Stimulated activated CD8-positive, alpha-beta memory T cell treated with anti-CD3 and anti-CD28 coated beads, Interleukin-12 subunit alpha, Interleukin-12 subunit beta, amount 100 ng/mL, for 1 hour (primary cell): ENCODE results near the gene UPP2.

Experiments
- DNase-seq: peaks from one replicate; pipeline ENCODE4 v3.0.0-alpha.2; 2020; ENCODE audit warnings: low read depth

Gene UPP2

DNA sequence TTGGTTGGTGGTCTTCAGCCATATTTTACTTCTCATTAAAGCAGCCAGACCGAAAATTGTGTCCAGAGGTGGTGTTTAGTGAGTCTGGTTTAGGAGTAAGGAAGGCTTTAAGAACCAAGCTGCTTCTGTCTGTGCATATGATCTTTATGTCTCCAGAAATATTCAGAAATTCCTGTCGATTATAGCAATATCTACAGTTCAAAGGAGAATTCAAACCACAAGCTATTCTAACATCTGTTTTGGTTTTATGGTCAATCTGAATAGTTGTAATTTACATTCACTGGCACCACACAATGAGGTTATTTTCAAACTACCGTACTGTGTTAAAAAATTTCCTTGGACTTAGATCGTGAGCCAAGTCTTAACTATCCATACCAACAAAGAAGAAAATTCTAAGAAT lies 11.3 kb downstream of the UPP2 start:
- no peak for DNase-seq

DNA sequence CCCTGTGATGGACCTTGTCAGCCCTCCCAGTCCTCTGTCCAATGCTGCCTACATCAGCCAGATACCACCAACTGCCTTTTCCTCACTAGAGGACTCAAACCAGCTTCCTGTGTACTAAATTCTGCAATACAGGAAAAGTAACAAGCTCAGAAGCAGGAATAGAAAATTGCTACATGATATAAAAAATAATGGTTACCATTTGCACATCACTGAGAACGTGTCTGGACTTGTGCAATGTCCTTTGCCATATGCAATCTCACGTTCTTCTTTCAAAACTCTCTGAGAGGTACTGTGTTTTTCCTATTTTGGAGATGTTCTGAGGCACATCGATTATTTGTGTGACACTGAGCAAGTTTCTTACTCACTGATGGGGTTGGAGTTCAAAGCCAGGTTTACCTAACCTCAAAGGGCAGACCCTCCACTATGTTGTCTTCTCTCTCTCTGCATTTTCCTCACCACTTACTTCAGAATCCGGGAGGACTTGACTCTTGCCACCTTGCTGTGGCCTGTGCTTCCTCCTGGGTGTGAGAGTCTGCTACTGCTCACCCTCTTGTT lies 12.1 kb downstream of the UPP2 start:
- DNase-seq: no peak

DNA sequence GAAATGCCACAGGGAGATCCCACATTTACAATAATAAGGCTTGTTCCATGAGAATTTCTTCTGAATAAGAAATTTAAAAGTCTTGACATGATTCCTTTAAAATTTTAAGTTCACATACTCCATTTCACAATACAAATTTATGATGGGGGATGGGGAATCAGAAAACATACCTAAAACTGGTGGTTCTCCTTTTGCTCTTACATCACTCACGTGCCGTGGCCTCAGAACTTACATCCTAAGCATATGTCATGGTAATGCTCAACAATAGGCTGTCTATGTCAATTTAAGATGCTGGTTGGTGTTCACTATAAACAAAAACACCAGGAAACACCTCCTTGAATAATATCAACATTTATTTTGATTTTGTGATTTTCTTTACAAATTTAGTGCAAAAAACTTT lies 12.8 kb downstream of the UPP2 start:
- DNase-seq: no peak

DNA sequence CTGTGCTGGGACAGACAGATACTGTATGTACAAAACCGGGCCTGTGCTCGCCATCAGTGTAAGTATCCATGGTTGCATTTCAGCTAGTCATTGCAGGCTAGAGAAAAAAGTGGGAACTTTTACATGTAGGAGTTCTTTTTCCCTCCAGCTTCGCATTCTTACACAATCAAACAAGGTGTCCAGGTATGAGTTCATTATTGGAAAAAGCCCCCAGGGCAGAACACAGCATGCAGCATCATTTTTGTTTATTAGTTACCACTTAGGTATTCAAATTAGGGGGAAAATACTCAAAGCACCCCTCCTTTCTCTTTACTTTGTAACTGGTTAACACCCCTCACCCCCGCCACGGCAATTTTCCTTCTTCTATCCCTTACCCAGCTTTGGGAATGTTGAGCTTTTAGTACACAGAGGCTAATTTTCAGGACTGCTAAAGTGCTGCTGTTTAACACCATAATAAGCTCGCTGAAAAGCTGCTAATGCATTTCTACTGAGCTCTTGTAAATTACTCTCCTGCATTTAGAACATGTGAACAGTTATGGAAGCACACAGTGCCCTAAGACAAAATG lies 13.6 kb downstream of the UPP2 start:
- DNase-seq: no peak

DNA sequence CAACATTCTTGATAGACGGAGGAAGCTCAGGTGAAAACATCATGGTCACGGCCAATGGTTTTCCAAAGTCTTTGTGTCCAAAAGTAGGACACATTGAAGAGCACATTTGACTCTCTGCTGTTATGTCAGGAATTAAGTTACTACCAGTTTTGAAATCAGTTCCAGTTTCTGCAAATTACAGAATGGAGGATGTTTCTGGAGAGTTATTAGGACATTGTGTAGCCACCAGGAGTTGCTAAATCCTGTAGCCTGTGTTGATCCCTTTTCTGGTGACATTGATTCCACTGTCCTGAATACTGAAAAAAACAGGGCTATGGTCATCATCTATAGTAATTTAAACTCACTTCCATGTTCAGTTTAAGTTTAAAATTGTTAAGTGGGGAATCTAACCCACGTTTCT lies 15.3 kb downstream of the UPP2 start:
- no peak for DNase-seq

DNA sequence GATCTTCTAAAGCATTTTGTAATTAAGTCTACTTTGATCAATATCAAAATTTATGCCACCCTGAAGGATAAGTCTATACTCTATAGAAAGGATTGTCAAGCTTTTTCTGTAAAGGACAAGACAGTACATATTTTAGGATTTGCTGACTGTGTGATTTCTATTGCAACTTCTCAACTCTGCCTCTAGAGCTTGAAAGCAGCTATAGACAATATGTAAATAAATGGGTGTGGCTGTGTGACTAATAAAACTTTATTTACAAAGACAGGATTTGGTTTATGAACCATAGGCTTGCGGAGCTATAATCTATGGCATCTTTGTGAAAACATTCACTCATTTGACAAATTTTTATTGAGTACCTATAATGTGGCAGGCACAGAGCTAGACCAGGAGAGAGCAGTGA lies 18.4 kb downstream of the UPP2 start:
- no peak for DNase-seq

DNA sequence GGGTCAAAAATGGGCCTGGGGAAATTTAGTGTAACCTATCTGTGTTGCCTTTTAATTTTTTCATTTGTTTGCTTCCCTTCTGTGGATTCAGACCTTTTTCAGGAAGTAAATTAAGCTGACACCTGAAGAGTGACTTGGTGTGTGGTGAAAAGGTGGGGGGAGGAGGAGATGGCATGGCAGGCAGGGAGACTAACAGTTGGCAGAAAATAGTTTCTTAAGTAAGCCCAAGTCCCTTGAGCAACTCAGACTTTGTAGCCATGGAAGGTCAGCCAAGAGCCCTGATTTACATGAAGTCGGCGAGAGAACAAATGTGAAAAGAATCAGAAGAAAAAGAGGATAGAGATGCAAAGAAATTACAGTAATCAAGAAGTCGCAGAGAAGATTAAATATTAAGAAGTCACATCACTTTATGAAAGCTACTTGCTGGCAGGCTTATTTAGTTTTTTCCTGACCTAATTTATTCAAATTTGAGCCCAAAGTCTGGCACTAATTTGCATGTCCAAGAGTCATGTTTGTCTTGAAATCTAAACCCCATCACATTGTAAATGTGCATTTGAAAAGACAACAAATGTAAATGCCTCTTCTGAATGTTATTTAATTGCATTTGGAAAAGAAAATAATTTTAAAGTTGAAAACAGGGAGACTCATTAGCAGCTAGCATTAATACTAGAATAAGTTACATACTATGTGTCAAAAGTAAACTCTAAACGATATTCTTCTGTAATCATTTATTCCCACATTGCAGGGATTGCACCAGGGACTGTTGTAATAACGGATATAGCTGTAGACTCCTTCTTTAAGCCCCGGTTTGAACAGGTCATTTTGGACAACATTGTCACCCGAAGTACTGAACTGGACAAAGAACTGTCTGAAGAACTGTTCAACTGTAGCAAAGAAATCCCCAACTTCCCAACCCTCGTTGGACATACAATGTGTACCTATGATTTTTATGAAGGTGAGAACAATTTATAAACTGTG lies 19.3 kb downstream of the UPP2 start:
- DNase-seq: no peak

DNA sequence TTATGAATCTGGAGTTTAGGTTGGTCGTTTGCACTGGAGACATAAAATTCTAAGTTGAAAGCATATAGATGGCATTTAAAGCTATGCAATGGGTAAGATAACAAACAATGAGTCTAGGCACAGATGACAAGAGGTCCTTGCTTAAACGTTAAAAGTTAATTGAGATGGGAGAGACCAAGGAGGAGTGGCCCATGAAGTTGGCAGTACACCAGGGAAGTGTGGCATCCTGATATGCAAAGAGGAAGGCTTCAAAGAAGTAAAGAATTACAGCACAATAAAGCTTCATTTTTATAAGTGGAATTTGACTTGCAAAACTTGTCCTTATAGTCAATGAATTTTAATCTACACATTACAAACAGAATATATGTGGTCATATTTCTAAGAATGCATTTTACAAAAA lies 23.2 kb downstream of the UPP2 start:
- DNase-seq: no peak

DNA sequence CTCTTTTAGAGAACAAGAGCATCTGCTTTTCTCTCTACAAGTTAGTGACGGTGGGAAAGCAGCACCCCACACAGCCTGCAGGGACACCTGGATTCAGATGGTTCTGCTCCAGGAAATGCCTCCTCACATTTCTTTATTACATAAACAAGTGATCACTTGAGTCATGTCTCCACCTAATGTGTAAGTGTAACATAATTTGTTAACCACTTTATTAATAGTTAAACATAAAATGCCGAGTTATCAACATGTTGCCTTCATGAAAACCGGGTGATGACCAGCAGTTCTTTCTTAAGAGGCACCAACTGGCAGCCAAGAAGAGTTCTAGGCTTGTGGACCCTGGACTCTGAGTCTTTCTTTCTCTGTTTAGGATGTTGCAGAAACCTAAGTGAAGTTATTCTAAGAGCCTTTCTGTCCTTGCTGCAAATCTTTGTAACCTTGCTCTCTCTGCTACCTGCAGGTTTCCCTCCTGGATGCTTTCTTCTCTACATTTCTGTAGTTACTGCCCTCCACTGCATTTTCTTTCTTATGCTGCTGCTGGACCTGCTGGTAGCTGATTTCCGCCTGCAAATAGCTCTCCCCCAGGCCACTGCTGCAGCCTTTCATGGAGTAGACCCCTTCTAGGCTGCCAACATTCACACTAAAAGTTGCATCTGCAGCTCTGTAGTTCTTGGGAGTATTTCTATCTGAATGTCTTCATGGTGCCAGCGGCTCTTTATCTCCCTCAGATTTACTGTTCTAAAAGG lies 24.3 kb downstream of the UPP2 start:
- DNase-seq: no peak

DNA sequence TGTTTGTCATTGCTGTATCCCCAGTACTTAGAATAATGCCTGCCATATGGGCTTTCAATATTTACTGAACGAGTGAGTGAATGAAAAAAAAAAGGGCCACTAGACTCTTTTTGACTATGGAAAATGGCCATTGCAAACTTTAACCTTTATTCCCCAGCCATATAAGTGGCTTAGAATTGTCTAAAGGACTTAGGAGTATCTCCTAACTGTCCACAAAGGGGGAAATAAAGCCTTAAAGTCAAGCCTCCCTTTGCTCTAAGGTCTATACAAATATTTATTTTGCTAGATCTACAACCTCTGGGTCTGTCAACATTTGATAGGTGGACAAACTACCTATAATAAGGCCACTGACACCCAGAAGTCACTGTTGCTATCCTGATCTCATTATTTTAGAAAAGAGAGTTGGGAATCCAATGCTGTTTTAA lies 25.7 kb downstream of the UPP2 start:
- no peak for DNase-seq

DNA sequence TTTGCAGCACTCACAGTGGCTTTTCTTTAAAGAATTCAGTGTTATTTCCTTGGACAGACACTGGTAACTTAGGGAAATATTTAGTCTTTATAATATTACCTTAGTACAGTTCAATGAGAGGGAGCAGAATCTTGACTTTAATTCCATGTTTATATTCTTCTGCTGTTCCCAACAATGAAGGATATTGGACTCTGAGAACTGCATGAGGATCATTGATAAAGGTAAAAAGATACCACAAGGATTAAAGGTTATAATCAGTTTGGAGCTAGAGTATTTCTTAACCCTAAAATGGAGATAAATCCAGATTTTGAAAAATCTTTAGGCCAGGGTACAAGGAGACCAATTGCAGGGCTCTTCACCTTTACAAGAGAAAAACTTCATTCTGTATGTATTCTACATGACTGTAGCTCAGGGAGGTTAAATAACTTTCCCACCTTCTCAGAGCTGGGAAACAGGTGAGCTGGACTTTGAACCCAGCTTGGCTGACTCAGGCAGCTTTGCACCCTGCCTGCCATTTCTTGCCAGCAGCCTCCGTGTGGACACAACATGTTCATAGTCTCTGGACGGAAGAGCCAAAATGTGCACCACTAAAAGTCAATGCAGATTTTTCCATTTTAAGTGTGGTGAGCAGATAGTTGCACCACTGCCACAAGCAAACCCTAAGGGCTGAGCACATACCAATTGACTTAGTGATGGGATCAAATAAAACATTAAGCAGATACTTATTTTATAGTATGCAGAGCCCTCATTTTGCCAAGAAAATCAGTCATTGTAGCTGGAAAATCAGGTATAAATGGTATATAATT lies 26.7 kb downstream of the UPP2 start:
- no peak for DNase-seq

DNA sequence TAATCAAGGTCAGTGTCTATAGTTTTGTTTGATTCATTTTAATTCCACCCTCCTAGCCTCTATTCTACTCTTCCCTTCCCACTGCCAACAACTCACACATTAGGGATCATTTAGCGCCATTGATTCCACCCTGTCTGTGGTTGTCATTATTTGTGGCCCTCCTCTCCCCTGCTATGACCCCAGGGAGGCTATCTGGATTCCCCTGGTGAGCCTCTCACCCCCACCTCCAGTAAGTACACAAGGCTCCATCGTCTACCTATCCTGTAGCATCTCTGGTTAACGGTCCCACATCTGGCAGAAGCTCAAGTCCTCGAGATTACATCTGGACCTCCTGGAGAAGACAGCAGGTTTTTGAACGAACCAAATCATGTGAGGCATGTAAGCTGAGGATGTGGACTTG lies 27.4 kb downstream of the UPP2 start:
- DNase-seq: no peak

DNA sequence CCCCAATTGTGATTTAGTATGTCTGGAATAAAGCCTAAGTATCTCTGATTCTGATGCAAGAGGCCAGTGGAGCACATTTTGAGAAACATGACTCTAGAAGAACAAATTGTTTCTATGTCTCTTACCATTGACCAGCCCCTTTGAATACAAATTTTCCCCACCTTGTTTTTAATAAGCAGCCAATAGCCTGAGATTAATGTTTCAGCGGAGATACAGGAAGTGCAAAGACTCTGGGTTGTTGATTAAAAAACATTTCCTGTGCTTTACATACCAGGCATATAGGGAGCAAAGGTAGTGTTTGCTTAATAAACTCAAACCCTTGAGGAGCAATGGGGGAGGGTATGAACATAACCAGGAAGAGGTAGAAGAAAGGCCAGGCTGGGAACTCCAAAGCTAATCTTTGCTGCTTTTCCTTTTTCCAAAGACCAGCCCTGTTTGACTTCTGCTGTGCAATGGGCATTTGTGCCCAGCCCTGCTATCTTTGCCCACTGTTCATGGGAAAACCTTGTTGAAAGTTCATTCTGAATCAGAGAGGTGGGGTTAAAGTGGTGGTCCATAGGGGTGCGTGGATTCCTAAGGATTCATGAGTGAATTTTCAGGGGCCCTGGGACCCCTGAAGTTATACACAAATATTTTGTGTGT lies 29.3 kb downstream of the UPP2 start:
- DNase-seq: no peak

DNA sequence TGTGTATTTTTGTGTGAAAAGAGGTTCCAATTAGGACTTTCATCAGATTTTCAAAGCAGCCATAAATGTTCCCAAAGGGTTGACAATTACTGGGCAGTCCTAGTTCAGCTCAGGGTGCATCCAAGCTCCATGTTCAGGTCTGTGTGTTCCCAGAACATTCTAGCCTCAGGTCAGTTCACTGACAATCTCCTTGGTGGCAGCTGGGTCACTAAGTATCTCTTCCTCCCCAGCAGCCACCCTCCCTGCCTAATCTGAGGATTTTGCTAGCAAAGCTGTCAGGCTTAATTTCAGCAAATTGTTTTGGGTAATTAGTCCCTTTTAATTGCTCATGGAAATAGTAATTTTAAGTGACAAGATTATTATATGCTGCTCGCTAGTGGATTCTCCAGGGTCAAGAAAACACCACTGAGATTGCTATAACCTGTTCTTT lies 29.8 kb downstream of the UPP2 start:
- no peak for DNase-seq

DNA sequence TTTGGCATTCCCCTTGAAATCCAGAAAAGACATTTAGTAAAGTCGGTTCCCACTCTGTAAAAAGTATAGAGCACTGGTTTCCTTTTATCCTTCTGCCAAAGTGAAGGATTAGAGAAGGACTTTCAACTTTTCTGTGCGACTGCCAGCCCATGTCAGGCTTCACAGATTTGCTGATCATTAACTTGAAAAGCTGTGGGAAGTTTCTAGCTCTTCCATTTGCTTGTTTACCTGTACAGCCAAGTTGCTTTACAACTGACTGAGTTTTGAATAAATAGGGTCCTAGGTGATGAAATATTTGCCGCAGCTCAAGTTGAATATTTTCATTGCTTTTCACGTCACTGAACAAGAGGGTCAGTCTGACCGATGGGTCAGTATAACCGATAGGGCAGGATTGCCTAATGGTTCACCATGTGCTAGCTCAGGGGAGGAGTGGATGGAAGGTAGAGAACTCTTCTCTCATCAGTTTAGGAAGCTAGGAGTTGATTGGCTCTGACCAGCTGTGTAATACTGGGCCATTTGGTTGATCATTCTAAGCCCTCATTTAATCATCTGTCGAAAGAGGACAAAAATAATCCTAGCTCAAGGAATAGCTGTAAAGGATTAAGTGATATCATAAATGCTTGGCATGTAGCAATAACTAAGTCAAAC lies 30.4 kb downstream of the UPP2 start:
- no peak for DNase-seq

DNA sequence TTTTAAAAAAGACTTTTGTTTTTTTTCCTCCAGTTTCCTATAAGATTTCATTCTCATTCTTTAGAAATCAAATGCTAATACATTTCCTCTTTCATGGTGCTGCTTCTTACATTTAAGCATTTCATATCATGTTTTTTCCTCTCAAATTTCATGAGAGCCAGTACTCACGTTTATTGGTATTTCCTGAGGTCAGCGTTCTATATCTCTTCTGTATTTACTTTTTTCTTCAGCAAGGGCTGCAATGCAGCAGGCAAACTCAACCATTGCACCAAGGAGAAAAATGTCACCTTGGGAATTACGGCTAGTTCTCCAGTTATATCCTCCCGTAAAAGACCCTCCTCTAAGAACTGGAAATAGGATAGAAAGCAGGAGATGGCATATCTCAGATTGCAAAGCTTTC lies 32.4 kb downstream of the UPP2 start:
- no peak for DNase-seq

DNA sequence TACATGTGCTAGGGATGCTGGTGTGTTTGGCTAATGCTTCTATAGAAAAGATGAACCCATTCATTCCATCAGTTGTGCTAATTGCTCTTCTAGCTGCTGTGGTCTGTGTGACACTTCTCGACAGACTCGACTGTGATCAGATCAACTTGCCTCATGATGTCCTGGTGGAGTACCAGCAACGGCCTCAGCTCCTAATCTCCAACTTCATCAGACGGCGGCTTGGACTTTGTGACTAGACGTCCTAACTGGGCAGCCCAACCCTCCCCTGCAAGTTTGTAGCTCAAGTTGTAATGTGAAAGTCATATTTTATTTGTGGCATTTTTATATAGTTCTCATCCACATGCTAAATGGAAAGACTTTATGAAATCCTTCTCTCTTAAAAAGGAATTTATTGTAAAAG lies 33.0 kb downstream of the UPP2 start:
- DNase-seq: no peak

DNA sequence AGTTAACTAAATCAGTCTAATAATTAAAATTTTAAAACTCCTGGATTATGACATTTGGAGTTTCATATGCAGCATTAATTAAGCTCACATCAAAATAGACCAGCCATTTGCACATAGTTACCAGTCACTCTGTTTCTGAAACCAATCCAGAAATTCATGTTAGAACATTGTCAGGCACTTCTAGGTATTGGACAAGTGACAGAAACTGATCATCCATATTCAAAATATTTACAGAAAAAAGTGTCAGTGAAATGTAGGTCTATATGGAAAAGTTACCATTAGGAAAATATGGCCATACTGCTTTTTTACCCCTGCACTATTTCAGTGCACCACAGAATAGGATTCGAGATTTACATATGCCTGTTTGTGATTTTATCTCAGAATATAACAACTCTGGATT lies 33.4 kb downstream of the UPP2 start:
- no peak for DNase-seq

DNA sequence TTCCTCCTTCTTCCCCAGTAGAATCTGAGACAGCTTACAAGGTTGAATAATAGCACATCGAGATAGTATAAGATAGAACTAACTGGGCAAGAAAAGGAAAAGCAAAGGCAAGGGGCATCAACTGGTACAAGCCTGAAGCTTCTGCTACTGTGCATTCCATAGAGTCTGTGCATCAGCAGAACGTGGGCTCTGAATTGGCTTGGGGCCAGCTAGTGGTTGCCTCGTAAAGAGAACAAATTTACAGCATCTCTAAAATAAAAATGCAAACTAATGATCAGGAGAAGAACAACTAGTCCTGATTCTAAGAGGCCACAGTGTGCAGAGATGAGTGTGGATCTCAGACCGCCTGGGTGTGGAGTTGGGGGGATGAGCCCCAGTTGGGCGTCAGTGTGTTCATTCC lies 36.6 kb downstream of the UPP2 start:
- DNase-seq: no peak

DNA sequence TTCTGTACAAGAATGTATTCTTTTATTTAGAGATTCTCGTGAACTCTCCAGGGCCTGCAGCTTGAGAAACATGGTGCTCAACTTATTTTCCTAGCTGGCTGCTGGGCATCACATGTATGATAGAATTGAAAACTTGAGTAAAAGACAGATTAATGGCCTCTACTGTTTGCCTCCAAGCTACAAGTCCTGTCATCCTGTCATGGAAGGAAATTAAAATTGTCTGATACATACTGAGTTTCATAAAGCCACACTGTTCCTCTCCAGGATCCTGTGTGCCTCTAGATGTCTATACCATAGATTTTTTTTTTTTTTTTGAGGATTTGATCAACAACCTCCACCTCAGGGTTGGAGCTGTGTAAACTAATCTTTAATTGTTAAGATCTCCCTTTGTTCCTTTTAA lies 38.5 kb downstream of the UPP2 start:
- no peak for DNase-seq

DNA sequence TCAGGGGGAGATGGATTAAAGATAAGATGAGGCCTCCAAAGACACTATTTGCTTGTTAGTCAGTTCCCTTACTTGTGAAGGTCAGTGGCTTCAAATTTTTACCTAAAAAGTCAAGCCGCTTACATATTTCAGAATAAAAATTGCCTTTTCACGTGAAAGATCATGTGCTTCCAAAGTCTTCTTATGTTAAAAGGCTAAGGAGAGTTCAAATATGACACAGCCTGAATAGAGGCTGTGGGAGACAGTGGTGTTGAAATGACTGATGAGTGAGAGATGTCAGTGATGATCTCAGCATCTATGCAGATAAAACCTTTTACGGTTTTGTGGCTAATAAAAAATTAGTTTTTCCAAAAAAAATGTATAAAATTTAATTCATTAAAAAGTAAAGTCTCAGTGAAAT lies 40.5 kb downstream of the UPP2 start:
- no peak for DNase-seq
